Measurements from ENCODE around the gene GNG14.
"Not testable (repeated sequence)": the region's sequence is repeated elsewhere in the genome, so short reads cannot be mapped to it uniquely, and the experiment has no call there.

Gene GNG14

GRCh38 chr19:12675940-12676339 lies 11.9 kb upstream of the GNG14 start:
- Mint-ChIP-seq H3K27me3 (no peaks in the 10 kb centered on the region), H3K9me3 (ENCODE audit: low read depth) (no peaks in the 10 kb centered on the region), H3K36me3 (peaks cover 5% of the 10 kb centered on the region), H3K27ac (no peak overlapping the region), H3K4me1 (ENCODE audit: low read depth) (peaks cover 28% of the 10 kb centered on the region), H3K4me3 (no peak overlapping the region)

- Mint-ChIP-seq H3K4me1 (ENCODE audit: low read depth) (peaks cover 32% of the 10 kb centered on the region), H3K27me3 (no peaks in the 10 kb centered on the region), H3K36me3 (peaks cover 8% of the 10 kb centered on the region), H3K4me3 (no peak overlapping the region), H3K9me3 (ENCODE audit: low read depth) (no peaks in the 10 kb centered on the region), H3K27ac (peak overlapping the region; percentile 23)
Observed at GRCh38 chr19:12676384-12676792, 11.4 kb upstream of the GNG14 start.

GRCh38 chr19:12676928-12677327 lies 10.9 kb upstream of the GNG14 start:
- peaks cover 30% of the 10 kb centered on the region for H3K4me1 Mint-ChIP-seq (ENCODE audit: low read depth)
- H3K4me3 Mint-ChIP-seq: no peak overlapping the region
- no peaks in the 10 kb centered on the region for H3K27me3 Mint-ChIP-seq
- H3K36me3 Mint-ChIP-seq: peaks cover 7% of the 10 kb centered on the region
- no peaks in the 10 kb centered on the region for H3K9me3 Mint-ChIP-seq (ENCODE audit: low read depth)
- H3K27ac Mint-ChIP-seq: peak overlapping the region; percentile 41

GRCh38 chr19:12678039-12678438 lies 9.8 kb upstream of the GNG14 start:
- H3K27me3 Mint-ChIP-seq; H3K9me3 Mint-ChIP-seq (ENCODE audit: low read depth); H3K27ac Mint-ChIP-seq; H3K4me3 Mint-ChIP-seq; H3K36me3 Mint-ChIP-seq: not testable (repeated sequence)
- H3K4me1 Mint-ChIP-seq (ENCODE audit: low read depth): peaks cover 28% of the 10 kb centered on the region

- peak overlapping the region; percentile 93 for H3K4me3 Mint-ChIP-seq
- H3K36me3 Mint-ChIP-seq: peaks cover 5% of the 10 kb centered on the region
- H3K4me1 Mint-ChIP-seq (ENCODE audit: low read depth): peaks cover 27% of the 10 kb centered on the region
- H3K27me3 Mint-ChIP-seq: no peaks in the 10 kb centered on the region
- no peak overlapping the region for H3K27ac Mint-ChIP-seq
- no peaks in the 10 kb centered on the region for H3K9me3 Mint-ChIP-seq (ENCODE audit: low read depth)
Observed at GRCh38 chr19:12680034-12680433, 7.8 kb upstream of the GNG14 start.

- Mint-ChIP-seq H3K4me3 (peak within 1 kb of the TSS; percentile 93), H3K36me3 (peaks cover 5% of the 10 kb centered on the region), H3K27me3 (no peaks in the 10 kb centered on the region), H3K27ac (peak within 1 kb of the TSS; percentile 90), H3K9me3 (ENCODE audit: low read depth) (no peaks in the 10 kb centered on the region), H3K4me1 (ENCODE audit: low read depth) (peaks cover 25% of the 10 kb centered on the region)
Observed at GRCh38 chr19:12681074-12681987, 6.5 kb upstream of the GNG14 start, which contains the start of gene DHPS. TSS of gene DHPS (minus strand) at chr19:12681880. CDS start at chr19:12681766, 114 bp downstream.

DNA sequence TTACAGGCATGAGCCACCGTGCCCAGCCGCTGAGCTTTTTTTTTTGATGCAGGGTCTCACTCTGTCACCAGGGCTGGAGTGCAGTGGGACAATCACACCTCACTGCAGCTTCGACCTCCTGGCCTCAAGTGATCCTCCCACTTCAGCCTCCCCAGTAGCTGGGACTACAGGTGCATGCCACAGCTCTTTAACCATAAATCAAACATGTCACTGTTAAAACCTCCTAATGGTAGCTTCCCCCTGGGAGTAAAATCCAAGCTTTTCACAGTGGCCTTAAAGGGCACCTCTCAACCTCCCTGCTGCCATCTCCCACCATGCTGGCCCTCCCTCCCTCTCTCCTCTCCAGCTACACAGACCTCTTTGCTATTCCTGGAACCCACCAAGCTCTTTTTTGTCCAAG lies 2.0 kb upstream of the GNG14 start:
- Mint-ChIP-seq H3K27ac (no peak overlapping the region), H3K4me3 (no peak overlapping the region), H3K27me3 (no peaks in the 10 kb centered on the region), H3K36me3 (peaks cover 3% of the 10 kb centered on the region), H3K4me1 (ENCODE audit: low read depth) (peaks cover 5% of the 10 kb centered on the region), H3K9me3 (ENCODE audit: low read depth) (no peaks in the 10 kb centered on the region)

DNA sequence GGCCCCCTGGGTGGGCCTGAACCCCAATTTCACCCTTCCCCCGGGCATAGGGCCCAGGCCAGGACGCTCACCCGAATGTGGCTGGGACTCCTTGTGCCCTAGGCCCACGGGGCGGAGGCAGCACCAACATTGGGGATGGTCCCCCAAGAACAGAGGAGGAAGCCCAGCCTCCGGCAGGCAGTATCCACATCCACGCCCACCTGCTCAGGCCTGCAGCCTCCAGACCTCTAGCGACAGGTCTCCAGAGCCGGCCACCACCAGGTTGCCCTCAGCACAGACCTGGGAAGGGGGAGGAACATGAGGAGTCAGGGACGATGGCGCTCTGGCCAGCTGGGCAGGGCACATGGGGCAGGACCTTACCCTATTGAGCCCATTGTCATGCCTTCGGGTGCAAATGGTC lies 1.2 kb downstream of the GNG14 start:
- Mint-ChIP-seq H3K27me3 (no peaks in the 10 kb centered on the region), H3K4me1 (ENCODE audit: low read depth) (no peaks in the 10 kb centered on the region), H3K27ac (no peak overlapping the region), H3K4me3 (no peak overlapping the region), H3K36me3 (no peaks in the 10 kb centered on the region), H3K9me3 (ENCODE audit: low read depth) (no peaks in the 10 kb centered on the region)

GRCh38 chr19:12689581-12690216 lies 1.9 kb downstream of the GNG14 start:
- Mint-ChIP-seq H3K4me1 (ENCODE audit: low read depth) (no peaks in the 10 kb centered on the region), H3K9me3 (ENCODE audit: low read depth) (no peaks in the 10 kb centered on the region), H3K27me3 (no peaks in the 10 kb centered on the region), H3K36me3 (no peaks in the 10 kb centered on the region), H3K27ac (no peak overlapping the region), H3K4me3 (no peak overlapping the region)

- peaks cover 6% of the 10 kb centered on the region for H3K4me1 Mint-ChIP-seq (ENCODE audit: low read depth)
- no peaks in the 10 kb centered on the region for H3K36me3 Mint-ChIP-seq
- no peak overlapping the region for H3K4me3 Mint-ChIP-seq
- H3K27me3 Mint-ChIP-seq: no peaks in the 10 kb centered on the region
- no peak overlapping the region for H3K27ac Mint-ChIP-seq
- H3K9me3 Mint-ChIP-seq (ENCODE audit: low read depth): no peaks in the 10 kb centered on the region
Observed at GRCh38 chr19:12692960-12693359, 5.2 kb downstream of the GNG14 start.

DNA sequence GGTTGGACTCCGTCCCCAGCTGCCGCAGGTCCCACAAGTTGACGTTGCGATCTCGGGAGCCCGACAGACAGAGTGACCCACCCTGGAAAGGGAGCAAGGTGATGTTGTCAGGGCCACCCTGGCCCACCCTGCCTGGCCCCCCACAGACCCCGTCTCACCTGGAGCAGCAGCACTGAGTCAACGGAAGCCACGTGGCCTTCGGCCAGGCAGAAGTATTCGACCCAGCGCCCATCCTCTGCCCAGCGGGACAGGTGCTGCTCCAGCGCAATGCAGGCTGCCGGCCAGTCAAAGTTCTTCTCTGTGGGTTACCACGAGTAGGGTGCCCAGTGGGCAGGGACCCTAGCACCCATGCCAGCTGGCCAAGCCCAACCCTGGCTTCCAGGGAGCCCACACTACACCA lies 6.8 kb downstream of the GNG14 start:
- no peak overlapping the region for H3K27ac Mint-ChIP-seq
- peaks cover 5% of the 10 kb centered on the region for H3K36me3 Mint-ChIP-seq
- no peaks in the 10 kb centered on the region for H3K27me3 Mint-ChIP-seq
- peak overlapping the region; percentile 78 for H3K4me3 Mint-ChIP-seq
- peaks cover 9% of the 10 kb centered on the region for H3K4me1 Mint-ChIP-seq (ENCODE audit: low read depth)
- H3K9me3 Mint-ChIP-seq (ENCODE audit: low read depth): no peaks in the 10 kb centered on the region

DNA sequence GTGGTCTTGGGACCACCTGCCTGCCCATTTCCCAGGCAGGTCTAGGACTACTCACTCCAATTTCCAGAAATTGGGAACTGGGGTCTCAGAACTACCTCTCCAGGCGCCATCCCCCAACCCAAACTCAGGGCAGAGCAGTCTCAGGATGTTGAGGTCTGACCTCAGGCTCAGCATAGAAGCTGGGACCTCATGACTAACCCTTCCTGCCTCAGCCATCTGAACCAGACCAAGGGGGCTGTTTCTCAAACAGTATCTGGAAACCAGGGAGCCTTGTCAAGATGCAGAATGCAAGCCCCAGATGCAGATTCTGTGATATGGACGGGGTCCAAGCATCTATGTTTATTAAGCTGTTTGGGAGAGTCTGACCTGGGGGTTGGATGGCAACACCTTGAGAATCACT lies 7.3 kb downstream of the GNG14 start:
- Mint-ChIP-seq H3K27me3 (no peaks in the 10 kb centered on the region), H3K4me1 (ENCODE audit: low read depth) (peaks cover 9% of the 10 kb centered on the region), H3K4me3 (peak overlapping the region; percentile 78), H3K27ac (no peak overlapping the region), H3K9me3 (ENCODE audit: low read depth) (no peaks in the 10 kb centered on the region), H3K36me3 (peaks cover 5% of the 10 kb centered on the region)

GRCh38 chr19:12695514-12695913 lies 7.7 kb downstream of the GNG14 start:
- peak overlapping the region; percentile 66 for H3K27ac Mint-ChIP-seq

GRCh38 chr19:12695997-12696365 lies 8.2 kb downstream of the GNG14 start:
- peaks cover 9% of the 10 kb centered on the region for H3K4me1 Mint-ChIP-seq (ENCODE audit: low read depth)
- peak overlapping the region; percentile 66 for H3K27ac Mint-ChIP-seq
- peaks cover 5% of the 10 kb centered on the region for H3K36me3 Mint-ChIP-seq
- H3K4me3 Mint-ChIP-seq: peak overlapping the region; percentile 89
- no peaks in the 10 kb centered on the region for H3K9me3 Mint-ChIP-seq (ENCODE audit: low read depth)
- H3K27me3 Mint-ChIP-seq: no peaks in the 10 kb centered on the region

More at GRCh38 chr19:12695514-12695913, 7.7 kb downstream of the GNG14 start:
- Mint-ChIP-seq H3K4me3 (peak overlapping the region; percentile 78), H3K9me3 (ENCODE audit: low read depth) (no peaks in the 10 kb centered on the region), H3K36me3 (peaks cover 5% of the 10 kb centered on the region), H3K27me3 (no peaks in the 10 kb centered on the region), H3K4me1 (ENCODE audit: low read depth) (peaks cover 9% of the 10 kb centered on the region)
